ENCODE measurements around the gene MUCL3. TPM values are rescaled to one million over a fixed set of nuclear protein-coding genes. Genes with fewer than 3 reads are reported as not detected.
"Not testable (repeated sequence)": the region's sequence is repeated elsewhere in the genome, so short reads cannot be mapped to it uniquely, and the experiment has no call there.

The MUCL3 gene
- total RNA-seq, 1 donor from 2014 or later = 93.5 TPM

GRCh38 chr6:30979690-30980089 is 38.9 kb downstream of the MUCL3 start:
- DNase-seq (ENCODE audit: low spot score) = no peak

GRCh38 chr6:30981942-30982772 is 41.4 kb downstream of the MUCL3 start:
- peak; percentile 26 for DNase-seq (ENCODE audit: low spot score)

- DNase-seq (ENCODE audit: low spot score) = no peak
Measured at GRCh38 chr6:30983439-30983838, 42.7 kb downstream of the MUCL3 start, which contains the start of gene MUC21. Gene MUC21 (plus strand): TSS chr6:30983718. CDS start chr6:30983959, 241 bp downstream.

GRCh38 chr6:30985490-30985889 is 44.7 kb downstream of the MUCL3 start:
- no peak for DNase-seq (ENCODE audit: low spot score)

GRCh38 chr6:30987304-30987703 is 46.5 kb downstream of the MUCL3 start:
- no peak for DNase-seq (ENCODE audit: low spot score)

- DNase-seq (ENCODE audit: low spot score) = no peak
Measured at GRCh38 chr6:30988209-30988825, 47.5 kb downstream of the MUCL3 start.

GRCh38 chr6:30990422-30991086 is 49.8 kb downstream of the MUCL3 start:
- DNase-seq (ENCODE audit: low spot score) = no peak

- DNase-seq (ENCODE audit: low spot score) = no peak
Measured at GRCh38 chr6:30991891-30992290, 51.1 kb downstream of the MUCL3 start.

GRCh38 chr6:30997301-30997700 is 56.5 kb downstream of the MUCL3 start:
- no peak for DNase-seq (ENCODE audit: low spot score)

GRCh38 chr6:30998785-30999184 is 58.0 kb downstream of the MUCL3 start:
- no peak for DNase-seq (ENCODE audit: low spot score)

- not testable (repeated sequence) for DNase-seq (ENCODE audit: low spot score)
Measured at GRCh38 chr6:31000067-31000860, 59.5 kb downstream of the MUCL3 start.

GRCh38 chr6:31001281-31001888 is 60.6 kb downstream of the MUCL3 start:
- DNase-seq (ENCODE audit: low spot score) = no peak

- no peak for DNase-seq (ENCODE audit: low spot score)
Measured at GRCh38 chr6:31002471-31002870, 61.7 kb downstream of the MUCL3 start.

Other genes starting within 250 kb of the MUCL3 start
- 7.7 TPM for gene NRM, start 250.0 kb upstream of the MUCL3 start, total RNA-seq
- 33.4 TPM for gene MDC1, start 223.7 kb upstream of the MUCL3 start, total RNA-seq
- 277 TPM for gene TUBB, start 220.6 kb upstream of the MUCL3 start, total RNA-seq
- gene FLOT1, start 198.3 kb upstream of the MUCL3 start, total RNA-seq = 177 TPM
- gene IER3, start 196.4 kb upstream of the MUCL3 start, total RNA-seq = 61.7 TPM
- gene DDR1, start 56.5 kb upstream of the MUCL3 start, total RNA-seq = 457 TPM
- gene GTF2H4, start 32.8 kb upstream of the MUCL3 start, total RNA-seq = 37.0 TPM
- gene VARS2, start 26.7 kb upstream of the MUCL3 start, total RNA-seq = 61.4 TPM
- 149 TPM for gene SFTA2, start 8.8 kb upstream of the MUCL3 start, total RNA-seq
- 7.1 TPM for gene MUC21, start 42.7 kb downstream of the MUCL3 start, total RNA-seq
- gene MUC22, start 69.5 kb downstream of the MUCL3 start, total RNA-seq = not detected
- not detected for gene C6orf15, start 171.6 kb downstream of the MUCL3 start, total RNA-seq
- gene PSORS1C1, start 173.8 kb downstream of the MUCL3 start, total RNA-seq = 11.0 TPM
- 0.17 TPM for gene CDSN, start 179.5 kb downstream of the MUCL3 start, total RNA-seq
- gene PSORS1C2, start 198.1 kb downstream of the MUCL3 start, total RNA-seq = not detected
- 28.8 TPM for gene CCHCR1, start 216.8 kb downstream of the MUCL3 start, total RNA-seq
- gene TCF19, start 217.6 kb downstream of the MUCL3 start, total RNA-seq = 4.8 TPM
- 9.7 TPM for gene POU5F1, start 229.7 kb downstream of the MUCL3 start, total RNA-seq

Data from mucosa of gallbladder (tissue), 1 donor.